B cell (primary cell): ENCODE measurements around the gene FRMPD3. TPM values are rescaled to one million over a fixed set of nuclear protein-coding genes. Genes with fewer than 3 reads are reported as not detected.

Experiments used
- ATAC-seq: fragments of 200-7000 bp; cut with Tn5 transposase; one replicate; pipeline ENCODE4 v1.10.0; 2021; ENCODE audit warnings: low read depth, mild to moderate bottlenecking, moderate number of reproducible peaks, moderate library complexity
- CTCF ChIA-PET: fragments of 350-600 bp; sonication (Branson Sonifier 250); formaldehyde crosslinking; loops from one replicate; lab custom pipeline; 2021; ENCODE audit warnings: antibody characterized with exemption, inconsistent platforms; lab: Charles Lee
- POLR2A ChIA-PET: fragments of 350-600 bp; sonication (Branson Sonifier 250); formaldehyde crosslinking; loops from one replicate; lab custom pipeline; 2021; ENCODE audit warnings: antibody characterized with exemption; lab: Charles Lee
- DNase-seq: peaks from one replicate; pipeline ENCODE4 v3.0.0; 2013
- H2AFZ ChIP-seq: 2 replicates; pipeline ENCODE4 v1.6.1; 2012; ENCODE audit warnings: mild to moderate bottlenecking, low read depth, low read length; ENCODE audit not compliant: insufficient read depth, poor library complexity, severe bottlenecking
- H3K27ac ChIP-seq, 2 donors: 1 replicate in 1 of 2; 2 replicates in 1 of 2; pipeline ENCODE4 v1.5.1; 2012 to 2013; ENCODE audit warnings: low read length in 2 of 2, mild to moderate bottlenecking in 2 of 2, moderate library complexity in 1 of 2
- H3K27me3 ChIP-seq, 4 experiments: fragments of 200-600 bp in 1 of 4; sonication (generic) in 1 of 4; replicated peaks in 1 of 4; 1 replicate in 2 of 4; 2 replicates in 2 of 4; pipeline versions ENCODE4 v1.6.1 to v1.7.0; 2013 to 2016; ENCODE audit warnings: low read length in 3 of 4, mild to moderate bottlenecking in 2 of 4, mixed read lengths in 1 of 4, moderate library complexity in 1 of 4; ENCODE audit not compliant: insufficient read depth in 4 of 4, control insufficient read depth in 3 of 4; ENCODE audit errors: control extremely low read depth in 1 of 4
- H3K36me3 ChIP-seq, 2 experiments: replicated peaks in 1 of 2; 1 replicate in 1 of 2; 2 replicates in 1 of 2; pipeline versions ENCODE4 v1.6.1 to v1.7.1; 2013; ENCODE audit warnings: low read length in 1 of 2; ENCODE audit not compliant: insufficient read depth in 2 of 2, control insufficient read depth in 1 of 2; ENCODE audit errors: control extremely low read depth in 1 of 2, extremely low read depth in 1 of 2
- H3K4me1 ChIP-seq, 2 donors: fragments of 200-600 bp in 1 of 2; sonication (generic) in 1 of 2; 1 replicate in 1 of 2; 2 replicates in 1 of 2; pipeline versions ENCODE4 v1.5.1 to v1.6.1; 2013 to 2017; ENCODE audit warnings: low read length in 2 of 2; ENCODE audit not compliant: control insufficient read depth in 2 of 2, insufficient read depth in 2 of 2
- H3K4me2 ChIP-seq: replicated peaks from 2 replicates; pipeline ENCODE3; 2012; ENCODE audit warnings: mild to moderate bottlenecking, low read depth, low read length; ENCODE audit not compliant: poor library complexity, severe bottlenecking
- H3K4me3 ChIP-seq, 5 experiments: fragments of 200-600 bp in 1 of 5; sonication (generic) in 1 of 5; 1 replicate in 3 of 5; 2 replicates in 2 of 5; pipeline versions ENCODE4 v1.5.1 to v1.7.0; 2011 to 2016; ENCODE audit warnings: low read length in 4 of 5, mild to moderate bottlenecking in 4 of 5, low read depth in 2 of 5, control low read depth in 1 of 5, moderate library complexity in 1 of 5; ENCODE audit not compliant: insufficient read depth in 1 of 5; ENCODE audit errors: control extremely low read depth in 1 of 5, extremely low read depth in 1 of 5
- H3K79me2 ChIP-seq: fragments of 200-600 bp; sonication (generic); one replicate; pipeline ENCODE4 v1.6.0; 2016; ENCODE audit warnings: low read length; ENCODE audit not compliant: control insufficient read depth, insufficient read depth
- H3K9ac ChIP-seq: fragments of 200-600 bp; sonication (generic); 2 replicates; pipeline ENCODE4 v1.6.1; 2017; ENCODE audit warnings: mild to moderate bottlenecking, low read length, moderate library complexity
- H3K9me3 ChIP-seq, 3 donors: one replicate each; pipeline versions ENCODE4 v1.6.1 to v1.7.1; 2013; ENCODE audit warnings: low read length in 2 of 3; ENCODE audit not compliant: control insufficient read depth in 2 of 3, insufficient read depth in 1 of 3; ENCODE audit errors: control extremely low read depth in 1 of 3
- H4K20me1 ChIP-seq: 2 replicates; pipeline ENCODE4 v1.6.0; 2012; ENCODE audit warnings: mild to moderate bottlenecking, low read length; ENCODE audit not compliant: insufficient read depth, control insufficient read depth, poor library complexity, severe bottlenecking
- H3K27ac Mint-ChIP-seq: one replicate; pipeline ENCODE4 v1.8.0; 2021; ENCODE audit warnings: mixed read lengths
- H3K27me3 Mint-ChIP-seq: one replicate; pipeline ENCODE4 v1.8.0; 2021; ENCODE audit warnings: mixed read lengths
- H3K4me1 Mint-ChIP-seq: one replicate; pipeline ENCODE4 v1.8.0; 2021; ENCODE audit warnings: mixed read lengths
- H3K4me3 Mint-ChIP-seq: one replicate; pipeline ENCODE4 v1.8.0; 2021; ENCODE audit warnings: mixed read lengths
- H3K9me3 Mint-ChIP-seq: one replicate; pipeline ENCODE4 v1.8.0; 2022; ENCODE audit warnings: mixed read lengths; ENCODE audit not compliant: insufficient read depth
- CTCF ChIP-seq: fragments of 200-600 bp; IDR thresholded peaks from one replicate; pipeline ENCODE4 v1.8.0; 2022; ENCODE audit warnings: antibody characterized with exemption, mild to moderate bottlenecking
- EZH2 ChIP-seq: IDR thresholded peaks from 2 replicates; pipeline ENCODE4 v1.6.1; 2012; ENCODE audit warnings: borderline replicate concordance, low read depth, mild to moderate bottlenecking, moderate library complexity, low read length; ENCODE audit not compliant: insufficient read depth, poor library complexity, severe bottlenecking
- WGBS: methylation state at CpG from one replicate; pipeline ENCODE4 v1.1.5; 2013; ENCODE audit warnings: missing lambda C conversion rate; ENCODE audit not compliant: insufficient coverage; 5-methylcytosine and 5-hydroxymethylcytosine counted together
- intact Hi-C: fragments of 100-400 bp; cut with micrococcal nuclease; formaldehyde crosslinking; loops from one replicate; pipeline ENCODE4 v1.10.0; 2022
- polyA plus RNA-seq: library from polyadenylated mRNA; depleted of rRNA; stranded (reverse); fragments of >200 nt; gene quantifications from 2 replicates; pipeline ENCODE4 v1.2.3, GENCODE V29; 2012
- total RNA-seq, 2 donors: library from RNA; stranded (reverse); fragments of 120-200 nt in 1 of 2; gene quantifications; 1 replicate in 1 of 2; 2 replicates in 1 of 2; pipeline versions ENCODE4 v1.2.3 to v1.2.4, GENCODE V29; 2013 to 2022

FRMPD3 gene
- total and polyA plus RNA-seq, 2 donors (not counting 1 experiment from before 2014, with no cell fraction given), result 1.1 to 2.2 TPM

DNA sequence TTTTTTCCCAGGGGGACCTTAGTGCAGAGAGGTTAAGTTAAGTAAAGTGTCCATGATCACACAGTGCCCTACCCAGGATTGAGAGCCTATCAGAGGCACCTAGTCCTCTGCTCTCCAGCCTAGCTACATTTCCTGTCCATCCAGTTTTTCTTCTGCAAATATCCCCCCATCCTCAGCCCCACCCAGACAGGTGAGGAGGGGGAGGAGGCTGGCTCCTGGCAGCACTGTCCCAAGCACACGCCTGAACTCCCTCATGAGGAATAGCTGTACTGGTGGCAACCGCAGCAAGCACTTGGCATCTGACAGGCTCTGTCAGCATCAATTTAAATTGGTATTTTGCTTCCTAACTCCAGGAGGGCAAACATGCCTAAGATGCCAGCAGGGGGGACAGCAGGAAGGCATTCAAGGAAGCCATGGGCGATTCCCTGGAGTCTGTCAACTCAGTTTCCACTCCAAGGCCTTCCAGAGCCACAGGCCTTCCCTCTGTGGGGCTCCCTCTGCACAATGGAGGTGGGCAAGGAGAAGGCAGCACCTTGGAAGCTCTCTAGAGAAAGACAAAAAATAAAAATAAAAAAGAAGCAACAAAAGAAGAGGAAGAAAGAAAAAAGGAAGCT is 6.4 kb upstream of the FRMPD3 start:
- DNase-seq, result no peak
- TF ChIP-seq EZH2, result no peak
- TF ChIP-seq CTCF, result no peak

DNA sequence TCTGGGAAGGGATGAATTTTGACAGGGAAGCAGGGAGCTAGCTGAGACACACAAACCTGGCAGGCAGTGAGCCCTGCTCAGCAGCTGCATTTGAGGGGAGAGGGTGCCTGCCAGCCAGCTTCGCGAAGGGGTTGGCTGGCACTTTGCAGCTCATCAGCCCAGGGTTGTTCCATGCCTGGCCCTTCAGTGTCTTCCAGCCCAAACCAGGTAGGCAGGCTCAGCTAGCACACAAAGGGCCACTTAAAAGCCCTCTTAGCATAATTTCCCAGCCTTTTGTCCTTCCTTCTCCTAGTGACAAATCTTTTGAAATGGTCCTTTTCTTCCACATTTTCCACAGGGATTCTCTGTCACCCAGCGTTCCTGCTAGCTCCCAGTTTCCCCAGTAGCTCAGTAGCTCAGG is 4.3 kb upstream of the FRMPD3 start:
- no peak overlapping the region for H3K4me3 Mint-ChIP-seq
- H3K9me3 ChIP-seq, result no peaks in the 10 kb centered on the region
- H3K27ac Mint-ChIP-seq, result no peak overlapping the region
- TF ChIP-seq EZH2 (no peak), CTCF (no peak)
- WGBS, result no CpG with 5 or more reads among the region's 3 CpGs
- DNase-seq, result no peak
- no peak overlapping the region for H3K4me2 ChIP-seq
- CTCF ChIA-PET, result no interaction called here
- no peaks in the 10 kb centered on the region for H3K9me3 Mint-ChIP-seq
- peaks cover 40% of the 10 kb centered on the region for H3K4me1 Mint-ChIP-seq
- no peaks in the 10 kb centered on the region for H3K36me3 ChIP-seq
- POLR2A ChIA-PET, result no interaction called here
- H3K27me3 Mint-ChIP-seq, result peaks cover 4% of the 10 kb centered on the region
- peaks cover 34 to 47% of the 10 kb centered on the region in 2 donors for H3K4me1 ChIP-seq
- no peaks in the 10 kb centered on the region for H4K20me1 ChIP-seq
- no peaks in the 10 kb centered on the region for H3K79me2 ChIP-seq
- intact Hi-C loops, result no loop called here
- no peak for ATAC-seq
- H3K27ac ChIP-seq, result no peak overlapping the region
- H3K9ac ChIP-seq, result no peak overlapping the region
- H3K27me3 ChIP-seq, result peaks cover 0 to 15% (median 2%) of the 10 kb centered on the region in 4 experiments
- no peak overlapping the region for H2AFZ ChIP-seq
- H3K4me3 ChIP-seq, result no peak overlapping the region

More for the DNA sequence above, 6.4 kb upstream of the FRMPD3 start:
- ChIA-PET POLR2A (no interaction called here), CTCF (no interaction called here)
- no peak overlapping the region for H3K27ac ChIP-seq
- no peak overlapping the region for H2AFZ ChIP-seq
- H3K4me3 Mint-ChIP-seq, result no peak overlapping the region
- no peaks in the 10 kb centered on the region for H3K79me2 ChIP-seq
- H3K27me3 Mint-ChIP-seq, result no peaks in the 10 kb centered on the region
- ATAC-seq, result no peak
- no peaks in the 10 kb centered on the region for H3K9me3 Mint-ChIP-seq
- no peaks in the 10 kb centered on the region for H3K9me3 ChIP-seq
- no peaks in the 10 kb centered on the region for H4K20me1 ChIP-seq
- H3K36me3 ChIP-seq, result no peaks in the 10 kb centered on the region
- peaks cover 43% of the 10 kb centered on the region for H3K4me1 Mint-ChIP-seq
- H3K4me1 ChIP-seq, result peaks cover 36 to 46% of the 10 kb centered on the region in 2 donors
- intact Hi-C loops, result no loop called here
- WGBS, result no CpG with 5 or more reads among the region's 3 CpGs
- H3K9ac ChIP-seq, result no peak overlapping the region
- H3K27ac Mint-ChIP-seq, result no peak overlapping the region
- H3K4me2 ChIP-seq, result no peak overlapping the region
- H3K27me3 ChIP-seq, result peaks cover 0 to 3% (median under 1%) of the 10 kb centered on the region in 4 experiments
- H3K4me3 ChIP-seq, result no peak overlapping the region
